IPS DF 19.7 (cell line): ENCODE measurements around the gene CARS2.
"Not testable (repeated sequence)": the region's sequence is repeated elsewhere in the genome, so short reads cannot be mapped to it uniquely, and the experiment has no call there.

Source experiments
- DNase-seq: peaks from one replicate; pipeline ENCODE4 v3.0.0-alpha.2; 2013; ENCODE audit warnings: low read depth, low spot score

CARS2 gene

DNA sequence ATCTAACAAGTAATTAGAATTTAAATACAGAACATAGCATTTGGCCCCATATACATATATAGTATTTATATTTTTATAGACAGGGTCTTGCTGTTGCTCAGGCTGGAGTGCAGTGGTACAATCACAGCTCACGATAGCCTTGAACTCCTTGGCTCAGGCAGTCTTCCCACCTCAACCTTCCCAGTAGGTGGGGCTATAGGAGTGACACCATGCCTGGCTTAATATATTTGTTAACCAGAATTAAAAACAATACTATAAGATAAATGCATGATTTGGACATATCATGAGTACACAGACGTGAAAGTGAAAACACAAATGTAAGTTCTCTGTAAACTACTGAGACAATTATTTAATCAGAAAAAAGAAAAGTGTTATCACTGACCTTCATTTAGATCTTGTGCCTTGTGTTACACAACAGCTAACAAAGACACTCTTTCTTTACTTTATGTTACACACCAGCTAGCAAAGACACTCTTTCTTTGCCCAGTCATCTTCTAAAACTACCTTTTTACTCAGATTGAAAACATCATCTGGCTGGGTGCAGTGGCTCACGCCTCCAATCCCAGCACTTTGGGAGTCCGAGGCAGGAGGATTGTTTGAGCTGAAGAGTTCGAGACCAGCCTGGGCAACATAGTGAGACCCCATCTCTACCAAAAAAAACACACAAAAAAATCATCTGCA, 22.6 kb downstream of the CARS2 start:
- DNase-seq = no peak

DNA sequence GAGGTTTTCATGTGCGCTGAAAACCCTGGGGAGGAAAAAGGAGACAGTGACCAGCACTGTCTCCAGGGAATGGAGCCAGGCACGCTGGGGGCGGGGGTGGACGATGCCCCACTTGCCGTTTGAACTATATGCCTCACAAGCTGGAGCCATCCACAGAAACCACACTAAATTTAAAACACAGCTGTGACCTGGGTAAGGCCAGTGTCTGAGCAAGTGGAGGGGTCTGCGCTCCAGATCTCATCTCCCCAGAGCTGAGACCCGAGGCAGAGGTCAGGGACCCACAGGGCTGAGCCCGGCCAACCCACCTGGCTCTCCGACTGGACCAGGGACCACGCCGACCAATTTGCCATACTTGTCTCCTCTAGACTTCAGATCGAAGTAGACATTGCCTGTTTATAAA, 23.2 kb downstream of the CARS2 start:
- no peak for DNase-seq

DNA sequence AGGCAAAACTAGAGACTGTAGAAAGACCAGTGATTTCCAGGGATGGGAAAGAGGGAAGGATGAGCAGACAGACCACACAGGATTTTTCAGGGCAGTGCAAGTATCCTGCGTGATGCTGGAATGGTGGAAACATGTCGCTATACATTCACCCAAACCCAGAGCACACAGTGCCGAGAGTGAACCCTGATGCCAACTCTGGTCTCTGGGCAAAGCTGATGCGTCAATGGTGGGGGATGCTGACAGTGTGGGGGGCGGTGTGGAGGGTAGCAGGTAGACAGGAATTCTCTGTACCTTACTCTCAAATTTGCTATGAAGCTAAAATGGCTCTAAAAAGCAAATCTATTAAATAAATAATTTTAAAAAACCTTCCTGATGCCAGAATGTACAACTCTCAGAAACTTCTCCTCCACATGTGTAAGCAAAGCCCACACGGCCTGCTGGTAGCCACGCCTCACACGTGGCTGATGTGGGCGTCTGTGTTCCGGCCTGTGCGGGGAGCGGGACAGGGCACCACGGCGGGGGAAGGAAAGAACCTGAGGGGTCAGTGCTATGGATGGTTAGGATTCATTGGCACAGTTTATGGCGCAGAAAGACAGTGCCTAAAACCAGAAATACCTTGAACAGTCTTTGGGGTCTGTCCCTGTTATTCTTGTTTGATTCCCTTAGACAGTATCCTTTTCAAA, 23.9 kb downstream of the CARS2 start:
- DNase-seq = no peak

DNA sequence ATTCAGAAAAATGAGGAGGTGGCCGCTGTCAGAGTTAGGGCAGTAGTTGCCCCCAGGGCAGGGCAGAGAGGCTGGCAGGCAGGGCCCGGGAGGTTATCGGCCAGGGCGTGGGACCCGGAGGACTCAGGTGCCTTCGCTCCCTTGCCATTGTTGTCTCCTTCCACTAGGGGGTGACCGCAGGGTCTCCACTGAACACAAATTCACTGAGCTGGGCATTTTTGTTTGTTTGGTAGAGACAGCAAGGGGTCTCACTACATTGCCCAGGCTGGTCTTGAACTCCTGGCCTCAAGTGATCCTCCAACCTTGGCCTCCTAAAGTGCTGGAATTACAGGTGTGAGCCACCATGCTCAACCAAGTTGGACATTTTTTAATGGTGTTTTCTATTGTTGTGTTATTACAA, 25.1 kb downstream of the CARS2 start:
- DNase-seq = peak; percentile 15

DNA sequence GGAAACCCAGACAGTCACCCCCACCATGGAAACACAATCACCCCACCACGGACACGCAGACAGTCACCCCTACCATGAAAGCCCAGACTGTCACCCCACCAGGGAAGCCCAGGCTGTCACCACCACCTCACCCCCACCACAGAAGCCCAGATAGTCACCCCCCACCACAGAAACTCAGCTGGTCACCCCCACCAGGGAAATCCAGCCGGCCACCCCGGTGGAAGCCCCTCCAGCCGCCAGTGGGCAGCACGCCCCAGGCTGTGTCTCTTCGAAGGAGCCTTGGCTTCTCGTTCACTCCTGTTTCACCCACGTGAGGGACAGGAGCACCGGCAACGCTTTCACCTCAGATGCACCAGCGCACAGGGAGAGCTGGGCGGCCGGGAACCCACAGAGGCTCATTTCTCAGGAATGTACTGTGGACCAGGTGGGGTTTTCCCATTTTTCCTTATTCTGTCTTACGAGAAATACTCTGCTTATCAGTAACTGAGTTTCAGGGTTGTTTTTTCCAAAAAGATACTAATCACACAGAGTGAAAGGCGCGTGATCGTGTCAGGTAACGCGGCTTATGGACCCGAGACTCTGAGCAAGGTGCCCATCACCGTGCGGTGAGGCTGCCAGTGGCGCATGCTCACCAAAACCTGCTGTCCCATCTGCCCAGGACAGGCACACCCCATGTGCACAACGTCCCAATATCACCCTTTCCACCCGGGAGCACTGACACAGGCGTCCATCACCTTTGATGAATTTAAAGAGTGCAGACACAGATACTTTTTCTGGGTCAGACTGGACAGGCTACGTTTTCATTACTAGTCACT, 28.0 kb downstream of the CARS2 start:
- no peak for DNase-seq

DNA sequence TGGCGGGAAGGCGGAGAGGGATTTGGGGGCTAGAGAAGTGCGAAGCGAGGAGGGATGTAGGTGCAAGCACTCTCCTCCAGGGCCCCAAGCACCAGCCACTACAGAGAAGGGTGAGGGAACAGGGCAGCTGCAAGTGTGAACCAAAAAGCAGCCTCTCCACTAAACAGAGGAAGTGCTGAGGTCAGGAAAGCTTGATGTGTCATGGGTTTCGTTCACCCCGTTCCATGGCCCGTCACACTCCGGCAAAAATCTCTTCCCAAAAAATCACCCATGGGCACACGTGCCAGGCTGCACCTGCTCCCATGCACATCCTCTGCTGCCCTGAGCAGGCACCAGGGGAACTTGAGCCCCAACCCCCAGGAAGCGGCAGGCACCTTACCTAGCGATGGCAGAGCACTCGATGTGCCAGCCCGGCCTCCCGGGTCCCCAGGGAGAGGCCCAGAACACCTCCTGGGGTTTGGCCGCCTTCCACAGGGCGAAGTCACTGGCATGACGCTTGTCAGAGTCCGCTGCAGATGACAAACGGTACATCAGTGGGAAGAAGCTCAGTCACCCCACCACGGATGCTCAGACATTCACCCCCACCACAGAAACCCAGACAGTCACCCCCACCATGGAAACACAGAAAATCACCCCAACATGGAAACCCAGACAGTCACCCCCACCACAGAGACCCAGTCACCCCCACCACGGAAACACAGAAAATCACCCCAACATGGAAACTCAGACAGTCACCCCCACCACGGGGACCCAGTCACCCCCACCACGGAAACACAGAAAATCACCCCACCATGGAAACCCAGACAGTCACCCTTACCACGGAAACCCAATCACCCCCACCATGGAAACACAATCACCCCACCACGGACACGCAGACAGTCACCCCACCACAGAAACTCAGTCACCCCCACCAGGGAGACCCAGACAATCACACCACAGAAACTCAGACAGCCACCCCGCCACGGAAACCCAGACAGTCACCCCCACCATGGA, 29.0 kb downstream of the CARS2 start:
- DNase-seq = no peak

DNA sequence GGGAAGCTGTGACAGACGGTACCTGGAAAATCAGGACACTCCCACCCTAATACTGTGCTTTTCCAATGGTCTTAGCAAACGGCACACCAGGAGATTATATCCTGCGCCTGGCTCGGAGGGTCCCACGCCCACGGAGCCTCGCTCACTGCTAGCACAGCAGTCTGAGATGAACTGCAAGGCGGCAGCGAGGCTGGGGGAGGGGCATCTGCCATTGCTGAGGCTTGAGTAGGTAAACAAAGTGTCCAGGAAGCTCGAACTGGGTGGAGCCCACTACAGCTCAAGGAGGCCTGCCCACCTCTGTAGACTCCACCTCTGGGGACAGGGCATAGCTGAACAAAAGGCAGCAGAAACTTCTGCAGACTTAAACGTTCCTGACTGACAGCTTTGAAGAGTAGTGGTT, 36.1 kb downstream of the CARS2 start:
- DNase-seq = not testable (repeated sequence)

DNA sequence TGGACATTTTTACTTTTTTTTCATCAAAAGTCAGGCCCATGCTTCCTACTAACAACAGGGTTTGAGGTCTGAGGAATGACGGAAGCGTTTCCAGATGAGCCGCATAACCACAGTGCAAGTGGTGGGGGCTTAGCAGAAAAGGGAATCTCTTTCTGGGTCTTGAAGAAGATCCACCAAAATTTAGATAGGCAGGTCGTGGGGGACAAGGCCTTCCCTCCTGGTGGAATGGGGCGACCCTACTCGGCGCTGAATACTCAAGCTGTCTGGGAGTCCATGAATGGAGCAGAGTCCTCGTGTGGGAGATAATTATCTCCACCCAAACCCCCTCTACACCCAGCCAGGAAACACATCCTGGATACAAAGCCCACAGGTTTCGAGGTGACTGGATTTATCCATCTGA, 36.9 kb downstream of the CARS2 start:
- DNase-seq = no peak

DNA sequence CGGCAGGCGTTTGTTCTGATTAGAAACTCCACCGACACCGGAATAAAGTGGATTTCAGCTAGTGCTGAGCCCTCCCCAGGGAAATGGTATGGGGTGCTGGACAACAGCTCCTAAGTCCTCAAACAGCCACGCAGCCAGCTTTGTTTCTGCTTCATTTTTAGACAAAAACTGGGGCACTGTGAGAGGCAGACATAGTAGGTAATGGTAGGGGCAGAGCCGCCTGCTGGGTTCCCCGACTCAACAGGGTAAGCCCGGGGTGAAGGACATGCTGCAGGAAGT, 39.7 kb downstream of the CARS2 start:
- DNase-seq = no peak

DNA sequence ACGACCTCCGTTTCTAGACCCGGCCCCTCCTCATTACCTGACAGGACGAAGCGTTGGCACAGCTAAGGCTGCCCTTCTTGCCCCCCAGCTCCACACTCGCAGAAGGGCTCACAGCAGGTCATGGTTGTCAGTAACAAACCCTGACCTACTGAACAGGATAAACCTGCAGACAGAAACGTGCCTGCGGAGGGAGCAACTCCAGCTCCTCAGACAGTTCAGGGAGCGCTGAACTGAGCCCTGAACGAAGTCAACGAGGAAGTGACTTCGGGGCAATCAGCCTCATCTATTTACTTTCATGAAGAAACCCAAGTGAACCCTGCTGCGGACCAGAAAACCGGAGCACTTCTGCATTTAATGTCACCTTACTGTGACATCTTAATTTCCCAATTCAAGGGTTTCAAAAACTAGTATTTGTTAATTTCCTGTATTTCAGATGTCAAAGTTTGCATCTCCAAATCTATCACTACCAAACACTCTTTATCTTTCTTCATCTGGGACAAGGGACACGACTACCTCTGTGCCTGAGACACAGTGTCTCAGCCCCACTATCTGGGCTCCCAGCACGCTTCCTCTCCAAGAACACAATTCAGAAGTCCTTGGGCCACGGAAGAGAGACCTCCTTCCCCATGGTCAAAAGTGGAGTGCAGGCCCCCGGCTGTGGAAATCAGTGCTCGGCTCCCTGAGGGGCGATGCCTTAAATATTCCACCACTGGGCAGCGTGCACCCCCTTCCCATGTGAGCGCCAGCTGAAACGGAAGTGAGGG, 40.2 kb downstream of the CARS2 start:
- DNase-seq = no peak

DNA sequence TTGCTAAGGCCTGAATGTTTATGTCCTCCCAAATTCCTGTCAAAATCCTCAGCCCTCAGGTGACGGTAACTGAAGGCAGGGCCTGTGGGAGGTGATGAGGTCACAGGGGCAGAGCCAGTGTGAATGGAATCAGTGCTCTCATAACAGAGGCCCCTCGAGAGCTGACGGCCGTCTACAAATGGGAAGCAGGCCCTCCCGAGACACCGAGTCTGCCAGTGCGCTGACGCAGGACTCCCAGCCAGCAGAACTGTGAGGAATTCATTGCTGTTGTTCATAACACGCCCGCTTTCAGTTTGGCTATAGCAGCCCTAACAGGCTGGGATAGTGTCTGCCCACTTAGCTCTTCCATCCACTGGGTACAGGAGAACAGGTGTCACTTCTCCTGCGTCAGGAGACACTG, 41.2 kb downstream of the CARS2 start:
- no peak for DNase-seq

DNA sequence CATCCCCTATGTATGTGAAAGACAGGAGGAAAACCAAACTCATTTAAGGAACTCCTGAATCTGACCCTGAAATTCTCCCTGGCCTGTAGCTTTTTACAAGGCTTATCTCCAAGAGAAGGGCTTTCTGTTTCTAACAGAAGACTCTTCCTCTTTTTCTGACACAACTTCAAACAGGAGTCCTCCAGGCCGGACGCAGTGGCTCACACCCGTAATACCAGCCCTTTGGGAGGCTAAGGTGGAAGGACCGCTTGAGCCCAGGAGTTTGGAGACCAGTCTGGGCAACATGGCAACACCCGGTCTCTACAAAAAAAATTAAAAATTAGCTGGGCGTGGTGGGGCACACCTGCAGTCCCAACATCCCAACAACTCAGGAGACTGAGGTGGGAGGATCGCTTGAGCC, 41.9 kb downstream of the CARS2 start:
- no peak for DNase-seq

DNA sequence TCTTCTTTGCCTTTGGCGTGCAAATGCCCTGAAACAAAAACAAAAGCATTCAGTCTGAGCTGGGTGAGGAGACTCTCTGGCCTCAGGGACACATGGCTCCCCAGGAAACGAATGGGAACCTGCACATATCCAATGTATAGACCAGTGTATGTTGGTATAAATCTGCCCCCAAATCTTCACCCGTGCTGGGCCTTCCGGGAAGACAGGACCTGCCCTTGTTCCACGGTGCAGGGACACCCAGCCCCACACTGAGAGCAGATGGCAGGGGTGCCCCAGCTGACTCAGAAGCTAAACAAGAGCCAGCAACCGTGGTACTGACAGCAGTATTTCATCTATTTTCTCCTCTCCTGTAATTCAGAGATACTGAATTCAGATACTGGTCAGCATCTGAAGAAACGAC, 42.4 kb downstream of the CARS2 start:
- no peak for DNase-seq

DNA sequence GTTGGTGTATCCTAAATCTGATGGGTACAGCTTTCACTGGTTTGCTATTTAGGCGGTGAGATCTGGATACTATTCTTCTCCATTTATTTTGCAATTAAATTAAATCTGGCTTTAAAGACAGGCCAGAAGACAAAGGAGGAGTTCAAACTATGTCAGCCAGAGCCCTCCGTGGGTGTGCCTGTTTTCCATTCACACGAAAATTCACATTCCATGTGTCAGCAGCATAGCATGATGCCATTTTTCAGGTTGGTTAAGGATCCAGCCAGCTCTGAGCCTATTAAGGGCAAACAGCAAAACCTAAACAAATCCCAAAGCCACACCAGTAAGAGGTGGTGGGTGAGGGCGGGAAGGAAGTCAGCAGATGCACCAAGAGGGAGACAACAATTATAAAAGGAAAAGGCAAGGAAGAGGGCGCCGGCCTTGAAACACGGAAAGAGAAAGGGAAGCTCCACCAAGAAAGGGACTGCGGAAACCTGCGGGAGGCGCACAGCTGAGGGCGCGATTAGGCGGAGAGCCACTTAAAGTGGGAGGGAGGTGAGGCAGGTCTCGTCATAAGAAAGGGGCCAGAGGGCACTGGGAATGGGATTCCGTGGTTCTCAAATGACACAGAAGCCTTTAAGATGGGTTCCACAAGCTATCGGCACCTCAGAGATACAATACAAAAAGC, 43.0 kb downstream of the CARS2 start:
- DNase-seq = no peak

DNA sequence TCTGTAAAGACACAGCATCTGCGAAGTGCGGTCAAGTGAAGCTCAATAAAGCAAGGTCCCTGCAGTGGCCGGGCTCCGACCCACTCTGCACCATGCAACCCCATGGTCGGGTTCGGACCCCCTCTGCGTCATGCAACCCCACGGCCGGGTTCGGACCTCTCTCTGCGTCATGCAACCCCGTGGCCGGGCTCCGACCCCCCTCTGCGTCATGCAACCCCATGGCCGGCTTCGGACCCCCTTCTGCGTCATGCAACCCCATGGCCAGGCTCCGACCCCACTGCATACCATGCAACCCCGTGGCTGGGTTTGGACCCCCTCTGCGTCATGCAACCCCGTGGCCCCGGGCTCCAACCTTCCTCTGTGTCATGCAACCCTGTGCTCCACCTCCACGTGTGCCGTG, 43.8 kb downstream of the CARS2 start:
- no peak for DNase-seq

DNA sequence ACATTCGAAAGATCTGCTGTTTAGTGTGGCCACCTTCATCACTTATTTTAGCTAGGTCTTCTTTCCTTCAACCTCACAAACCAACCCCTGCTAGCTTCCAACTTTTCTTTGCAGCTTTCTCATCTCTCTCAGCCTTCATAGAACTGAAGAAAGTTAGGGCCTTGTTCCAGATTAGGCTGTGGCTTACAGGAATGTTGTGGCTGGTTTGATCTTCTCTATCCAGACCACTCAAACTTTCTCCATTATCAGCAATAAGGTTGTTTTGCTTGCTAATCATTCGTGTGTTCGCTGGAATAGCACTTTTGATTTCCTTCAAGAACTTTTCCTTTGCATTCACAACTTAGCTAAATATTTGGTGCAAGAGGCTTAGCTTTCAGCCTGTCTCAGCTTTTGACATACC, 44.7 kb downstream of the CARS2 start:
- no peak for DNase-seq

DNA sequence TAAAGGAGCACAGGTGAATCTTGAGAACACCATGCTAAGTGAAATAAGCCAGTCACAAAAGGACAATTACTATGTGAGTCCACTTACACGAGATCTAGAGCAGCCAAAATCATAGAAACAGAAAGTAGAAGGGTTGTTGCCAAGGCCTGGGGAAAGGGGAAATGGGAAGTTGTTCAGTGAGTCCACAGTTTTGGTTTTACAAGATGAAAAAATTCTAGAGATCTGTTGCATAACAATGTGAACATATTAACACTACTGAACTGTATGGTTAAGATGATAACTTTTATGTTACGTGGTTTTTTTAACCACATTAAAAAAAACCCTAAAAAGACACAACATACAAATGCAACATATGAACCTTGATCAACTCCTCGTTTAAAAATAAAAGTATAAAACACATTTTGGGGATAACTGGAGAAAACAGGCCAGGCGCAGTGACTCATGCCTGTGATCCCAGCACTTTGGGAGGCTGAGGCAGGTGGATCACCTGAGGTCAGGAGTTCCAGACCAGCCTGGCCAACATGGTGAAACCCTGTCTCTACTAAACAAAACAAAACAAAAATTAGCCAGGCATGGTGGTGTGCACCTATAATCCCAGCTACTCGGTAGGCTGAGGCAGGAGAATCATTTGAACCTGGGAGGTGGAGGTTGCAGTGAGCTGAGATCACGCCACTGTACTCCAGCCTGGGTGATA, 47.6 kb downstream of the CARS2 start:
- DNase-seq = not testable (repeated sequence)

DNA sequence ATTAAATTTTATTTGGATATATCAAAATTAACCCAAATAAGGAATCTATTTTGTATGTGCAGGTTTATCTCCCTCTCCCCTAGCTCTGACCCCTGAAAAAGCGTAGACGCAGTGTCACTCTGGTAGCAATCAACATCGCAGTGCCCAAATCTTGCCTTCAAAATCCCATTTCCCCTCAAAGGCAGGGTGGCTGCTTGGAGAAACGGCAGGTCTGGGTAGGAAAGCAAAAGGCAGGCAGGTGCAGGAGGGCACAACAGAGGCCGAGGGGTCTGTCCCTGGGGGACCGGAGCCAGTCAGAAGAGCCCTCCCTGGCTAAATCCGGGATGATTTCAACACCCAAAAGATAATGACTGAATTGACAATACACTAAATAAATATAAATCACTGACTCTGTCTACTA, 48.7 kb downstream of the CARS2 start:
- no peak for DNase-seq

DNA sequence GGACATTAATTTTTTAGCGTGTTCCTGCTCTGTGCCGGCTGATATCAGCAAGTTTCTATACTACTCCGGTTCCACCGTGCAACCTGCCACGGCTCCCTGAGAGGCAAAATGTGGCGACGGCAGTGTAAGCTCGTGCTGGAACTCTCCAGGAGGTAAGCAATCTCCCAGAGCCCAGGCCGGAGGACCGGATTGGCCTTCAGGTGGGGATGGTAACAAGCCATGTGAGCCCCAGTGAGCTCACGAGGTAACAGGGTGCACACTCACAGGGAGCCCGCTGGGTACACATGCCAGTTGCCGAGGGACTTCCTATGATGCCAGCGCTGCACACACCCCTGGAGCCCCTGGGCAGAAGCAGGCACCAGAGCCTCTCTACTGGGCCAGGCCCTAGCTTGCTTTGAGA, 52.1 kb downstream of the CARS2 start:
- no peak for DNase-seq

DNA sequence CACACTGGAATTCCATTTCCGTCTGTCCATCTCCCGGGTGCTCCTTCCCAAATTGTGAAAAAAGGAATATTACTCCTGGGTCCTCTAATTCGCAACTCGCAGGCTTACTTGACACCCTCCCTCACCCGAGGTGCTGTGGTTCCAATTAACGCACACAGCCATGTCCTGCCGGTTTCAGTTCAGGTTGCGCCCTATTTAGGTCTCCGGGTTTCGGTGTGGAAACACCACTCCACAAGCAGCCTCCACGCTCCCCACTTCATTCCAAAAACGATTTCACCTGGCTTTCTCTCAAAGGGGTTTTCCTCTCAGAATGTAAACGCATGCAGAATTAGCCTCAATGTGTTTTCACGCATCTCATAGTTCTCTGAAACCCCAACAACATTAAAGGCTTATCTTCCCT, 52.6 kb downstream of the CARS2 start:
- no peak for DNase-seq
